T-helper 2 cell treated with Interferon-gamma antibody and Interleukin-4, amounts not matched to agents 5 μg/mL and 100 μg/mL, for 36 hours (primary cell): ENCODE measurements around the gene PCDH9.

Source experiments
- DNase-seq: peaks from one replicate; pipeline ENCODE4 v3.0.0; 2021; ENCODE audit warnings: low spot score
- H3K27ac Mint-ChIP-seq: one replicate; pipeline ENCODE4 v1.8.0; 2021; ENCODE audit warnings: mild to moderate bottlenecking, mixed read lengths
- H3K27me3 Mint-ChIP-seq: one replicate; pipeline ENCODE4 v1.8.0; 2021; ENCODE audit warnings: low read depth, mixed read lengths
- H3K36me3 Mint-ChIP-seq: one replicate; pipeline ENCODE4 v1.8.0; 2021; ENCODE audit warnings: low read depth, mixed read lengths
- H3K4me1 Mint-ChIP-seq: one replicate; pipeline ENCODE4 v1.8.0; 2021; ENCODE audit warnings: low read depth, mixed read lengths
- H3K4me3 Mint-ChIP-seq: one replicate; pipeline ENCODE4 v1.8.0; 2022; ENCODE audit warnings: mild to moderate bottlenecking, moderate library complexity, mixed read lengths
- H3K9me3 Mint-ChIP-seq: one replicate; pipeline ENCODE4 v1.8.0; 2021; ENCODE audit warnings: mixed read lengths

Gene PCDH9

GRCh38 chr13:67015976-67016600 lies 214.0 kb downstream of the PCDH9 start:
- Mint-ChIP-seq H3K27me3 (no peaks in the 10 kb centered on the region), H3K9me3 (no peaks in the 10 kb centered on the region), H3K4me3 (no peak overlapping the region), H3K36me3 (no peaks in the 10 kb centered on the region), H3K4me1 (no peaks in the 10 kb centered on the region), H3K27ac (no peak overlapping the region)
- no peak for DNase-seq

- H3K27ac Mint-ChIP-seq, result no peak overlapping the region
- H3K9me3 Mint-ChIP-seq, result no peaks in the 10 kb centered on the region
- no peaks in the 10 kb centered on the region for H3K4me1 Mint-ChIP-seq
- H3K36me3 Mint-ChIP-seq, result no peaks in the 10 kb centered on the region
- no peaks in the 10 kb centered on the region for H3K27me3 Mint-ChIP-seq
- no peak overlapping the region for H3K4me3 Mint-ChIP-seq
- no peak for DNase-seq
These were observed 215.7 kb downstream of the PCDH9 start for GRCh38 chr13:67014399-67014798.

- no peaks in the 10 kb centered on the region for H3K36me3 Mint-ChIP-seq
- no peaks in the 10 kb centered on the region for H3K27me3 Mint-ChIP-seq
- H3K4me1 Mint-ChIP-seq, result no peaks in the 10 kb centered on the region
- no peaks in the 10 kb centered on the region for H3K9me3 Mint-ChIP-seq
- DNase-seq, result no peak
- H3K27ac Mint-ChIP-seq, result no peak overlapping the region
- no peak overlapping the region for H3K4me3 Mint-ChIP-seq
These were observed 216.4 kb downstream of the PCDH9 start for GRCh38 chr13:67013709-67014108.

GRCh38 chr13:67008075-67008668 lies 222.0 kb downstream of the PCDH9 start:
- H3K4me3 Mint-ChIP-seq, result no peak overlapping the region
- H3K9me3 Mint-ChIP-seq, result no peaks in the 10 kb centered on the region
- no peak overlapping the region for H3K27ac Mint-ChIP-seq
- H3K27me3 Mint-ChIP-seq, result no peaks in the 10 kb centered on the region
- H3K4me1 Mint-ChIP-seq, result no peaks in the 10 kb centered on the region
- no peaks in the 10 kb centered on the region for H3K36me3 Mint-ChIP-seq
- DNase-seq, result no peak

- DNase-seq, result no peak
- Mint-ChIP-seq H3K36me3 (no peaks in the 10 kb centered on the region), H3K27ac (no peak overlapping the region), H3K9me3 (no peaks in the 10 kb centered on the region), H3K4me1 (no peaks in the 10 kb centered on the region), H3K4me3 (no peak overlapping the region), H3K27me3 (no peaks in the 10 kb centered on the region)
These were observed 225.6 kb downstream of the PCDH9 start for GRCh38 chr13:67004511-67004910.

GRCh38 chr13:67003743-67004142 lies 226.4 kb downstream of the PCDH9 start:
- Mint-ChIP-seq H3K9me3 (no peaks in the 10 kb centered on the region), H3K36me3 (no peaks in the 10 kb centered on the region), H3K4me3 (no peak overlapping the region), H3K27me3 (no peaks in the 10 kb centered on the region), H3K4me1 (no peaks in the 10 kb centered on the region), H3K27ac (no peak overlapping the region)
- DNase-seq, result no peak

GRCh38 chr13:67001363-67001762 lies 228.8 kb downstream of the PCDH9 start:
- no peak overlapping the region for H3K27ac Mint-ChIP-seq
- no peaks in the 10 kb centered on the region for H3K4me1 Mint-ChIP-seq
- H3K9me3 Mint-ChIP-seq, result no peaks in the 10 kb centered on the region
- H3K27me3 Mint-ChIP-seq, result no peaks in the 10 kb centered on the region
- no peaks in the 10 kb centered on the region for H3K36me3 Mint-ChIP-seq
- H3K4me3 Mint-ChIP-seq, result no peak overlapping the region
- DNase-seq, result no peak

- H3K4me3 Mint-ChIP-seq, result no peak overlapping the region
- peaks cover 2% of the 10 kb centered on the region for H3K4me1 Mint-ChIP-seq
- DNase-seq, result no peak
- no peaks in the 10 kb centered on the region for H3K36me3 Mint-ChIP-seq
- no peak overlapping the region for H3K27ac Mint-ChIP-seq
- no peaks in the 10 kb centered on the region for H3K9me3 Mint-ChIP-seq
- H3K27me3 Mint-ChIP-seq, result no peaks in the 10 kb centered on the region
These were observed 233.6 kb downstream of the PCDH9 start for GRCh38 chr13:66996503-66996902.

- no peaks in the 10 kb centered on the region for H3K9me3 Mint-ChIP-seq
These were observed 234.9 kb downstream of the PCDH9 start for GRCh38 chr13:66995203-66995611.

GRCh38 chr13:66994517-66995202 lies 235.5 kb downstream of the PCDH9 start:
- no peak for DNase-seq
- H3K4me3 Mint-ChIP-seq, result no peak overlapping the region
- H3K27ac Mint-ChIP-seq, result no peak overlapping the region
- H3K9me3 Mint-ChIP-seq, result no peaks in the 10 kb centered on the region
- peaks cover 2% of the 10 kb centered on the region for H3K4me1 Mint-ChIP-seq
- H3K27me3 Mint-ChIP-seq, result no peaks in the 10 kb centered on the region
- no peaks in the 10 kb centered on the region for H3K36me3 Mint-ChIP-seq

More at GRCh38 chr13:66995203-66995611, 234.9 kb downstream of the PCDH9 start:
- Mint-ChIP-seq H3K27ac (no peak overlapping the region), H3K27me3 (no peaks in the 10 kb centered on the region), H3K36me3 (no peaks in the 10 kb centered on the region), H3K4me3 (no peak overlapping the region), H3K4me1 (peaks cover 2% of the 10 kb centered on the region)
- DNase-seq, result no peak

- Mint-ChIP-seq H3K27me3 (no peaks in the 10 kb centered on the region), H3K36me3 (no peaks in the 10 kb centered on the region), H3K9me3 (no peaks in the 10 kb centered on the region), H3K27ac (no peak overlapping the region), H3K4me3 (no peak overlapping the region), H3K4me1 (peaks cover 2% of the 10 kb centered on the region)
- DNase-seq, result peak; percentile 7
These were observed 236.0 kb downstream of the PCDH9 start for GRCh38 chr13:66994097-66994496.

GRCh38 chr13:66992719-66993118 lies 237.4 kb downstream of the PCDH9 start:
- H3K36me3 Mint-ChIP-seq, result no peaks in the 10 kb centered on the region
- peaks cover 2% of the 10 kb centered on the region for H3K4me1 Mint-ChIP-seq
- no peak for DNase-seq
- no peaks in the 10 kb centered on the region for H3K27me3 Mint-ChIP-seq
- H3K4me3 Mint-ChIP-seq, result no peak overlapping the region
- no peaks in the 10 kb centered on the region for H3K9me3 Mint-ChIP-seq
- no peak overlapping the region for H3K27ac Mint-ChIP-seq

- H3K9me3 Mint-ChIP-seq, result no peaks in the 10 kb centered on the region
- no peak for DNase-seq
- H3K36me3 Mint-ChIP-seq, result no peaks in the 10 kb centered on the region
- H3K4me3 Mint-ChIP-seq, result no peak overlapping the region
- no peaks in the 10 kb centered on the region for H3K27me3 Mint-ChIP-seq
- H3K27ac Mint-ChIP-seq, result no peak overlapping the region
- H3K4me1 Mint-ChIP-seq, result peaks cover 2% of the 10 kb centered on the region
These were observed 238.0 kb downstream of the PCDH9 start for GRCh38 chr13:66992183-66992582.

GRCh38 chr13:66984241-66984640 lies 245.9 kb downstream of the PCDH9 start:
- Mint-ChIP-seq H3K36me3 (no peaks in the 10 kb centered on the region), H3K9me3 (no peaks in the 10 kb centered on the region), H3K27me3 (no peaks in the 10 kb centered on the region), H3K4me3 (no peak overlapping the region), H3K4me1 (no peaks in the 10 kb centered on the region), H3K27ac (no peak overlapping the region)
- no peak for DNase-seq
